ENCODE data around the gene FAM78B. TPM values are rescaled to one million over a fixed set of nuclear protein-coding genes. Genes with fewer than 3 reads are reported as not detected.

Gene FAM78B
- total RNA-seq, 1 experiment from 2014 or later = 0.15 TPM

- Histone ChIP-seq H3K9me2 (replicated peaks; ENCODE audit: insufficient read depth, low read length) (no peaks in the 10 kb centered on the region), H3K27ac (ENCODE audit: low read length) (no peak overlapping the region), H4K20me1 (ENCODE audit: insufficient read depth, low read depth, low read length) (no peaks in the 10 kb centered on the region), H2AFZ (ENCODE audit: low read length) (no peak overlapping the region), H3K9me3 (ENCODE audit: low read length) (no peaks in the 10 kb centered on the region), H3K4me3 (ENCODE audit: low read length) (no peak overlapping the region), H3K27me3 (ENCODE audit: low read length) (no peaks in the 10 kb centered on the region), H3K36me3 (ENCODE audit: insufficient read depth, low read length) (no peaks in the 10 kb centered on the region), H3K4me1 (ENCODE audit: low read length) (no peaks in the 10 kb centered on the region), H3K79me2 (ENCODE audit: low read length) (no peaks in the 10 kb centered on the region), H3K9ac (ENCODE audit: low read length) (no peak overlapping the region), H3K4me2 (ENCODE audit: low read depth, low read length, poor library complexity, severe bottlenecking) (no peak overlapping the region)
- DNase-seq = no peak
Measured at GRCh38 chr1:166026143-166026542, 140.7 kb downstream of the FAM78B start.

- Histone ChIP-seq H3K9me3 (ENCODE audit: low read length) (no peaks in the 10 kb centered on the region), H3K79me2 (ENCODE audit: low read length) (no peaks in the 10 kb centered on the region), H2AFZ (ENCODE audit: low read length) (no peak overlapping the region), H4K20me1 (ENCODE audit: insufficient read depth, low read depth, low read length) (no peaks in the 10 kb centered on the region), H3K27ac (ENCODE audit: low read length) (no peak overlapping the region), H3K4me2 (ENCODE audit: low read depth, low read length, poor library complexity, severe bottlenecking) (no peak overlapping the region), H3K27me3 (ENCODE audit: low read length) (no peaks in the 10 kb centered on the region), H3K4me1 (ENCODE audit: low read length) (no peaks in the 10 kb centered on the region), H3K36me3 (ENCODE audit: insufficient read depth, low read length) (no peaks in the 10 kb centered on the region), H3K4me3 (ENCODE audit: low read length) (no peak overlapping the region), H3K9ac (ENCODE audit: low read length) (no peak overlapping the region), H3K9me2 (replicated peaks; ENCODE audit: insufficient read depth, low read length) (no peaks in the 10 kb centered on the region)
- no peak for DNase-seq
Measured at GRCh38 chr1:166020210-166020609, 146.6 kb downstream of the FAM78B start.

Small RNA genes within 50 kb of the gene (small RNA-seq; reads per million reads assigned to genes)
- gene MIR921 (not detected), gene RNA5SP64 (not detected)

Measured in Karpas-422 (cell line).